ENCODE data around the gene ZNF140.

The ZNF140 gene

GRCh38 chr12:133083345-133083744 lies 2.6 kb downstream of the ZNF140 start:
- no peak for DNase-seq (ENCODE audit: extremely low spot score)
- TF ChIP-seq, protein P1, sequence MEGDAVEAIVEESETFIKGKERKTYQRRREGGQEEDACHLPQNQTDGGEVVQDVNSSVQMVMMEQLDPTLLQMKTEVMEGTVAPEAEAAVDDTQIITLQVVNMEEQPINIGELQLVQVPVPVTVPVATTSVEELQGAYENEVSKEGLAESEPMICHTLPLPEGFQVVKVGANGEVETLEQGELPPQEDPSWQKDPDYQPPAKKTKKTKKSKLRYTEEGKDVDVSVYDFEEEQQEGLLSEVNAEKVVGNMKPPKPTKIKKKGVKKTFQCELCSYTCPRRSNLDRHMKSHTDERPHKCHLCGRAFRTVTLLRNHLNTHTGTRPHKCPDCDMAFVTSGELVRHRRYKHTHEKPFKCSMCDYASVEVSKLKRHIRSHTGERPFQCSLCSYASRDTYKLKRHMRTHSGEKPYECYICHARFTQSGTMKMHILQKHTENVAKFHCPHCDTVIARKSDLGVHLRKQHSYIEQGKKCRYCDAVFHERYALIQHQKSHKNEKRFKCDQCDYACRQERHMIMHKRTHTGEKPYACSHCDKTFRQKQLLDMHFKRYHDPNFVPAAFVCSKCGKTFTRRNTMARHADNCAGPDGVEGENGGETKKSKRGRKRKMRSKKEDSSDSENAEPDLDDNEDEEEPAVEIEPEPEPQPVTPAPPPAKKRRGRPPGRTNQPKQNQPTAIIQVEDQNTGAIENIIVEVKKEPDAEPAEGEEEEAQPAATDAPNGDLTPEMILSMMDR (IDR thresholded peaks at IDR 0.05; ENCODE audit: control extremely low read depth, extremely low read depth, low read depth, missing control alignments) = no peak
- ChIA-PET POLR2A (no interaction called here), CTCF (no interaction called here)

GRCh38 chr12:133105620-133106019 lies 24.9 kb downstream of the ZNF140 start:
- ChIA-PET CTCF (no interaction called here), POLR2A (no interaction called here)
- DNase-seq (ENCODE audit: extremely low spot score) = no peak
- TF ChIP-seq, protein P1 (IDR thresholded peaks at IDR 0.05; ENCODE audit: control extremely low read depth, extremely low read depth, low read depth, missing control alignments) = no peak

GRCh38 chr12:133106253-133106652 lies 25.5 kb downstream of the ZNF140 start:
- ChIA-PET POLR2A (no interaction called here), CTCF (no interaction called here)
- TF ChIP-seq, protein P1 (IDR thresholded peaks at IDR 0.05; ENCODE audit: control extremely low read depth, extremely low read depth, low read depth, missing control alignments) = no peak
- DNase-seq (ENCODE audit: extremely low spot score) = no peak

GRCh38 chr12:133107121-133107520 lies 26.4 kb downstream of the ZNF140 start:
- no peak for DNase-seq (ENCODE audit: extremely low spot score)
- TF ChIP-seq, protein P1 (IDR thresholded peaks at IDR 0.05; ENCODE audit: control extremely low read depth, extremely low read depth, low read depth, missing control alignments) = no peak
- CTCF ChIA-PET = no interaction called here
- POLR2A ChIA-PET = no interaction called here

- TF ChIP-seq, protein P1 (IDR thresholded peaks at IDR 0.05; ENCODE audit: control extremely low read depth, extremely low read depth, low read depth, missing control alignments) = no peak
- ChIA-PET POLR2A (no interaction called here), CTCF (no interaction called here)
- no peak for DNase-seq (ENCODE audit: extremely low spot score)
Observed at GRCh38 chr12:133108150-133108549, 27.4 kb downstream of the ZNF140 start.

DNA sequence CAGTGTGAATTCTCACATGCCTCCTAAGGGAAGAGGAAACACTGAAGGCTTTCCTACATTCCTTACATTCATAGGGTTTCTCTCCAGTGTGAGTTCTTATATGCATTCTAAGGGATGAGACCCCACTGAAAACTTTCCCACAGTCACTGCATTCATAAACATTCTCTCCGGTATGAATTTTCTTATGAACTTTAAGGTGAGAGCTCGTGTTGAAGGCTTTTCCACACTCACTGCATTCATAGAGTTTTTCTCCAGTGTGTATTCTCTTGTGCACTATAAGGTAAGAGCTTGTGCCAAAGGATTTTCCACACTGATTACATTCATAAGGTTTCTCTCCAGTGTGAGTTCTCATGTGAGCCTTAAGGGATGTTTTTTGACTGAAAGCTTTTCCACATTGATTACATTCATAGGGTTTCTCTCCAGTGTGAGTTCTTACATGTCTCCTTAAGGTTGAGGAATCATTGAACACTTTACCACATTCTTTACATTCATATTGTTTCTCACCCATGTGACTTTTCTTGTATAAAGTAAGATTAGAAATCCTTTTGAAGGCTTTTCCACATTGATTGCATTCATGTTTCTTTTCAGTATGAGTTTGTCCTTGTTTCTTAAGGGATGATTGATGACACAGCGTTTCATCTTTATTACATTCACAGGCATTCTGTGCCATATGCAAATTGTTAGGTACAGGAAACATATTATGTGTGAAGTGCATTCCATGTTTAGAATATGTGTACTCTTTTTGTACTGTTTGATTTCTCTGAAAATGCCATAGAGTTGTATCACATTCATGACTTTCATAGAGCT lies 39.9 kb downstream of the ZNF140 start:
- POLR2A ChIA-PET = no interaction called here
- DNase-seq (ENCODE audit: extremely low spot score) = no peak
- CTCF ChIA-PET = interaction anchor here (1.1 kb wide), 1 partner anchor 9 kb away, joined by 3 read pairs; no protein-coding TSS in a partner anchor
- TF ChIP-seq, protein P1 (IDR thresholded peaks at IDR 0.05; ENCODE audit: control extremely low read depth, extremely low read depth, low read depth, missing control alignments) = no peak
